Activated CD4-positive, CD25-positive, alpha-beta regulatory T cell (primary cell): ENCODE measurements around the gene ATP5MC3.
A peak's percentile ranks its signal among the peaks of the same experiment; 100 is the strongest.
"Not testable (repeated sequence)": the region's sequence is repeated elsewhere in the genome, so short reads cannot be mapped to it uniquely, and the experiment has no call there.

Experiments
- DNase-seq, 4 experiments: peaks; one replicate each; lab custom pipeline; 2025; lab: John Stamatoyannopoulos, UW

ATP5MC3 gene

DNA sequence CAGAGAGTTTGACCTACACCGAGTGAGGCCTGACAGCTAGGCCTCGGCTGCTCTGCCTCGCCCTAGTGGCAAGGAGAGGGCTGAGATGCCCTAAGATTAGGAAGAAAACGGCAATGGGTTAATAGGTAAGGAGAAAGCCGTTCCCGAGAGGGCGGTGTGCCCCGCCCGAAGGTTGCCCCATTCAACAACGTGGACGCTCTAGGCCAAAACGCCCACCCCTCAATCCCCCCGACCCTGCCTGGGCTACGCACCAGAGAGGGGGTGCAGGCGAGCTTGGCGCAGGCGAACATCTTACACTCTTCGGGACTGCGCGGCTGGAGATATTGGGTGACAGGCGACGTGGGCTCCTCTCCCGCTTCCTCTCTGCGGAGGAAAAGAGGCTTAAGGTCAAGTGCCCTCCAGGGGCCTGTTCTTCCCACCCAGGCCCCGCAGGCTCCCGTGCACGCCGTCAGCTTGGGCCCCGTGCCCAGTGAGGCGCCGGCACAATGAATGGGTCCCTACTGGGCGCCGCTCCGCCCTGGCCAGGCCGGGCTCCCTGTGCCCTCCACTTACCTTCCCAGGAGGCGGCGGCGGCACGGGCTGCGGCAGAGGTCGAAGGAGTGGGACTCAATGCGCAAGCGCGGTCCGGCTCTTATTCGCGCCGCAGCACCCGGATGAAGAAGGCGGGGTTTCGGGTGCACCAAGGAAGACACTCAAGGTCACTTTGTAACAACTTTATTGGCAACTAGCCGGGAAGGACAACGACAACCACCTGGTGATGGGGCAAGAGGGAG lies at the start of gene ATP5MC3:
Gene ATP5MC3, minus strand, starts transcription at position 607 of the 773 bp plus-strand sequence. Its CDS starts 317 bp downstream, at position 290.
- DNase-seq: peak; percentile 76 to 87 (median 82)

DNA sequence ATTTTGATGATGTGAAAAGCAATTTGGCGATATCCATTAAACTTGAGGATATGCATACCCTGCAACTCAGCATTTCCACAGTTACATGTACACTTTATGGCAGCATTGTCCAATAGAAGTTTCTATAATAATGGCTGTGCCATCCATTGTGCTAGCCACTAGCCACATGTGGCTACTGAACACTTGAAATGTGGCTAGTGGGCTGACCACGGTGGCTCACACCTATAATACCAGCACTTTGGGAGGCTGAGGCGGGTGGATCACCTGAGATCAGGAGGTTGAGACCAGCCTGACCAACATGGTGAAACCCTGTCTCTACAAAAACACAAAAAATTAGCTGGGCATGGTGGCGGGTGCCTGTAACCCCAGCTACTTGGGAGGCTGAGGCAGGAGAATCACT lies 47.1 kb upstream of the ATP5MC3 start:
- DNase-seq: not testable (repeated sequence)

- no peak for DNase-seq
Measured at GRCh38 chr2:175228179-175228578, 46.7 kb upstream of the ATP5MC3 start.

- DNase-seq: no peak
Measured at GRCh38 chr2:175227393-175227792, 45.9 kb upstream of the ATP5MC3 start.

DNA sequence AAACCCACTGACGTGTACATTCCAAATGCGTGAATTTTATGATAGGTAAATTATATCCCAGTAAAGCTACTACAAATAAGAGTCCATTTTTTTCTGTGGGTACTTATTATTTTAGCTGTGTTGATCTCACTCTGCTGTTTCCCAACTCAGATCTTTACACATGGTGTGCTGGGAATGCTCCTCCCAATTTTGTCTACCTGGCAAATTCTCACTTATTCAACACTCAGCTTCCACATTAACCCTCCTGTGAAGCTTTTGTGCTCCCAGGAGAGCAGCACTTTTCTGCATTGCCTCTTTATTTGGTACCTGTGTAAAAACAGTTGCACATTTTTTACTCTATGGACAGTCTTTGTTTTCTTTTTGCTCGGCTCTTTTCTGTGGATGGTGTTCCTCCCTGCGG lies 38.6 kb upstream of the ATP5MC3 start:
- no peak for DNase-seq

GRCh38 chr2:175218551-175218950 lies 37.0 kb upstream of the ATP5MC3 start:
- no peak for DNase-seq

DNA sequence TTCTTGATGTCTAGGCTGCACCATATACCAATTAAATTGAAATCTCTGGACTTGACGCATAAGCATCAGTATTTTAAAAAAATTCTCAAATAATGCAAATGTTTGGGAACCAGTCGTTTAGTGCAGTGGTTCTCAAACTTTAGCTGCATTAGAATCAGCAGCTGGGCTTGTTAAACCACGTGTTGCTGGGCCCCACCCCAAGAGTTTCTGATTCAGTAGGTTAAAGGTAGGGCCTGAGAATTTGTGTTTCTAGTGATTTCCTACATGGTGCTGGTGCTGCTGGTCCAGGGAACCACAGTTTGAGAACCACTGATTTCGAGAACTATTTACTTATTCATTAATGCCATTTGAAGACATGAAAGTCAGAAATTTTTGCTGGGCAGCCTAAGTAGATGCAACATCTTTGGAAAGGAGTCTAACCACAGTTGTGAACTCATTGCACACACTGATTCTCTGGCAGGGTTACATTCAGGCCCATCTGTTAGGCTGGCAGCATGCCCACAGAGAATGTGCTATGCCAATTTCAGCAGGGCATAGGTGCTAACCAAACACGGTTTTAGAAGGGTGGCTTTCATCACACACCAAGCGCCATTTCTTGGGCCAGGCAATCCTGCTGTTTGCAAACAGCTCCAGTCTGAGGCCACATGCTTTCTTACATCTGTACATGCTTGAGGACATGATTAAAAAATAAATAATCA lies 26.4 kb upstream of the ATP5MC3 start:
- no peak for DNase-seq

- DNase-seq: no peak
Measured at GRCh38 chr2:175206866-175207265, 25.4 kb upstream of the ATP5MC3 start.

DNA sequence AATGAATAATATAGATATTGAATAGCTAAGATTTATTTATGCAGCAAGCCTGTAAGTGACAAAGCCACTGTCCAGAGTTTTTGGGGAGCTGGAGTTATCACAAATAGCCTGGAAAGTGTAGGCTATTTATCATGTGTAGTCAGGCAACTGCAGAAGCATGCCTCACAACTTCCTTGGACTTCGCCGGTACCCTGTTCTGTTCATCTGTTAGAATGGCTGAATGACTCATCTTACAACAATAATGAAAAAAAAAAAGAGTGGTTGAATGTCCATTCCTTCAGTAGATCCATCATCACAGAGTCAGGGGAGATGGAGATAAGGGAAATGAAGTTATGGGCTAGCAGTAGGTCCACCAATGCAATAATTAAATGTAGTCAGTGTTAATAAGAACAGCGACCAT lies 24.0 kb upstream of the ATP5MC3 start:
- no peak for DNase-seq

- no peak for DNase-seq
Measured at GRCh38 chr2:175203621-175204496, 22.3 kb upstream of the ATP5MC3 start.

GRCh38 chr2:175195012-175195411 lies 13.5 kb upstream of the ATP5MC3 start:
- no peak for DNase-seq

GRCh38 chr2:175188761-175189160 lies 7.3 kb upstream of the ATP5MC3 start:
- no peak for DNase-seq

DNA sequence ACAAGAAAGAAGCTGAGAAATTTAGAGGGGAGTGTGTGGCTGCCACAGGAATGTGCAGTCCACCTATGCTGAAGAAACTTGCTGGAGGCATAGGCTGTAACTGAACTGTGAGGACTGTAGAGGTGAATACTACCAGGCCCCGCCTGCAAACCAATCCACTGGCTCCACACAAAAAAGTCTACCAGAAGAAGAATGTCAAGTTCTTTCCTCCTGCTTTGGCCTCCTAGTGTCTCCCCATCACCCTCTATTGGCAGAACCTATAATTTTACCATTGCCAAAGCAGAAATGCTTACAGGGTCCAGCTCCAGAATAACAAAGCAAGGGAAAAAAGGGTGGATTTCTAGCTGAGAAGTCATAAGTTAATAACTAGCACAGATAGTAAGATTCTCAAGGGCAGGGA lies 5.9 kb upstream of the ATP5MC3 start:
- DNase-seq: no peak

- DNase-seq: no peak
Measured at GRCh38 chr2:175183674-175184073, 2.2 kb upstream of the ATP5MC3 start.

GRCh38 chr2:175181877-175182308 lies 383 bp upstream of the ATP5MC3 start:
- no peak for DNase-seq

GRCh38 chr2:175180701-175181103 lies 808 bp downstream of the ATP5MC3 start:
- DNase-seq: peak in 2 of 4 experiments; percentile 4 to 5

- no peak for DNase-seq
Measured at GRCh38 chr2:175176624-175177023, 4.9 kb downstream of the ATP5MC3 start.

GRCh38 chr2:175175896-175176295 lies 5.6 kb downstream of the ATP5MC3 start:
- DNase-seq: no peak

GRCh38 chr2:175175320-175175719 lies 6.2 kb downstream of the ATP5MC3 start:
- no peak for DNase-seq

DNA sequence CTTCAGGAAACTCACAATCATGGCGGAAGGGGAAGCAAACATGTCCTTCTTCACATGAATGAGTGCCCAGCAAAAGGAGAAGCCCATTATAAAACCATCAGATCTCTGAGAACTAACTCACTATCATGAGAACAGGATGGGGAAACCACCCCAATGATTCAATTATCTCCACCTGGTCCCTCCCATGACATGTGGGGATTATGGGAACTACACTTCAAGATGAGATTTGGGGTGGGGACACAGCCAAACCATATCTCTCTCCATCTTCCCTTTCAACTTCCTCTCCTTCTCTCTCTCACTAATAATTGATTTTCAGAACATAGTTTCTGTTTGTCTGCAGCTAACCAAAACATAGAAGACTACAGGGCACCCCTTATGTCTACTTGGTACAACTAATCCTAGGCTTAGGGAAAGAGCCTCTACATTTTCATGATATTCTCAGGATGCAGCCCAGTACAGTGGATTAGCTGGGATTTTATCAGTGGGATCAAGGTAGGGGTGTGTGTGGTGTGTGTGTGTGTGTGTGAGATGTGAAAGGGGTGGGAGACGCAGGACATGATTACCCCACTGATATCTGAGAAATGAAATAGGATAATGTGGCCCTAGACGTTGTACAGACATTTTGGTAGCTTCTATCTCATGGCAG lies 10.7 kb downstream of the ATP5MC3 start:
- DNase-seq: no peak

DNA sequence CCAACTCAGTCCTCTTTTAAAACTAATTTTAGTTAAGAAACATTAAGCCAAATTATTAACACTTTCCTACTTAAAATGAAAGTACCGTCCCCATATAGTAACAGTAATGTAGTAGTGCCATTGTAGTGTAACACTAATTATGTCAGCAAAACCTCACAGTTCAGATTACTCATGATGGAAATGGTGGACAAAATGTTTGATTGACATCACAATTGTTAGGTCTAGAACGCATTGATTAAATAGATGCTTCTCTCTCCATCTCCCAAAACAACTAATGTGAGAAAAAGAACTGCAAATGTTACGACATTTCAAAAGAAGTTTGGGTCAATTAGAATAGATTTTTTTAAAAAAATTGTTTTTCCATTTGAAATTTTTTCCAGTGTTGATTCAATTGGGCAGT lies 12.3 kb downstream of the ATP5MC3 start:
- DNase-seq: no peak

DNA sequence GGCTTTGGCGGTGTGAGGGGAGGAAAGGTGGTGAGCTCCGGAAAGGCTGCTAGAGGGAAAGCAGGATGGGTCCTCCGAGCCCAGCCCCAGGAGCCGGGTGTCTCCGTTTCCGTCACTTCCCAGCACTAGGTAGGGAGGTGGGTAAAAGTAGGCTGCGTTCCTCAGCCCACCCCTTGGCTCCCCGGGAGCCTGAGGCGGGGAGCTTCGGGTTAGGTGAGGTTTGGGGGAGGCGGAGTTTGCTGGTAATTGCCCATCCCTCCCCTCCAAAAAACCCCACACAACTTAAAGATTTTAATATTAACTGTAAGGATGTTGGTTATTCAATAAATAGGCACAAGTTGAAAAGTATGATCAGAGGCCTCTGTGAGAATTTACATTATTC lies 13.0 kb downstream of the ATP5MC3 start:
- DNase-seq: no peak
